Hematopoietic multipotent progenitor cell (in vitro differentiated cells): Measurements from ENCODE around the gene ATXN1. TPM values are rescaled to one million over a fixed set of nuclear protein-coding genes. Genes with fewer than 3 reads are reported as not detected.
"Not testable (repeated sequence)": the region's sequence is repeated elsewhere in the genome, so short reads cannot be mapped to it uniquely, and the experiment has no call there.

Experiments
- DNase-seq, 3 donors: peaks; one replicate each; pipeline ENCODE4 v3.0.0-alpha.2; 2011 to 2015; ENCODE audit warnings: low read depth in 2 of 3, low spot score in 2 of 3
- total RNA-seq: library from RNA; depleted of rRNA; stranded (reverse); fragments of >200 nt; gene quantifications from one replicate; pipeline ENCODE4 v1.2.3, GENCODE V29; 2012

The ATXN1 gene
- total RNA-seq, 1 donor: 52.0 TPM

- no peak for DNase-seq
These were observed 55.9 kb downstream of the ATXN1 start for GRCh38 chr6:16705081-16705993.

GRCh38 chr6:16704401-16705045, 56.7 kb downstream of the ATXN1 start:
- no peak for DNase-seq

- DNase-seq: not testable (repeated sequence)
These were observed 58.5 kb downstream of the ATXN1 start for GRCh38 chr6:16702627-16703378.

- DNase-seq: no peak
These were observed 60.4 kb downstream of the ATXN1 start for GRCh38 chr6:16700916-16701234.

GRCh38 chr6:16700202-16700915, 60.9 kb downstream of the ATXN1 start:
- DNase-seq: peak in 2 of 3 donors; percentile 58 to 71

GRCh38 chr6:16698997-16699868, 62.0 kb downstream of the ATXN1 start:
- DNase-seq: no peak

GRCh38 chr6:16698162-16698533, 63.1 kb downstream of the ATXN1 start:
- no peak for DNase-seq

- DNase-seq: no peak
These were observed 63.7 kb downstream of the ATXN1 start for GRCh38 chr6:16697437-16698161.

GRCh38 chr6:16696496-16696895, 64.8 kb downstream of the ATXN1 start:
- DNase-seq: no peak

GRCh38 chr6:16694781-16695578, 66.3 kb downstream of the ATXN1 start:
- DNase-seq: no peak

- no peak for DNase-seq
These were observed 69.9 kb downstream of the ATXN1 start for GRCh38 chr6:16691324-16691723.

- DNase-seq: no peak
These were observed 70.6 kb downstream of the ATXN1 start for GRCh38 chr6:16690608-16691142.

- no peak for DNase-seq
These were observed 71.3 kb downstream of the ATXN1 start for GRCh38 chr6:16689788-16690607.

- no peak for DNase-seq
These were observed 72.2 kb downstream of the ATXN1 start for GRCh38 chr6:16688984-16689636.

GRCh38 chr6:16688436-16688835, 72.8 kb downstream of the ATXN1 start:
- DNase-seq: no peak

- no peak for DNase-seq
These were observed 74.2 kb downstream of the ATXN1 start for GRCh38 chr6:16687045-16687444.
